Measurements from ENCODE around the gene ACSL4. TPM values are rescaled to one million over a fixed set of nuclear protein-coding genes. Genes with fewer than 3 reads are reported as not detected.

Gene ACSL4
- total and polyA plus RNA-seq, 12 donors = 12.7 to 69.4 (median 50.2) TPM

DNA sequence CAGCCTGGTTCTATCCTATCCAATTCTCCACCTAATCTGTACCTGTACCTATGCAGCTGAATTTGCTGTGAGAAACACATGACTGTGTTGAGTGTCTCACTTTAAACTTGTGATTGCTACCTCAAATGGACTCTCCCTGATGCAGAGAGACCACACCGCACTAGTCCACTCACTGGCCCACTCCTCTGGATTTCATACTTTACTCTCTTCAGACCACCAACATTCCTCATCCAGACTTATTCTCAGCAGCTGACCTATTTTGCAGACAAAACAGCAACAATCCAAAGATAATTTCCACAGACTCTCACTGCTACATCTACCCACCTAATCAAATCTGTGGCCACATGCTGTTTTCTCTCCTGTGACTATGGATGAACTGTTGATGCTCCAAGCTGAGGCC lies 45.2 kb downstream of the ACSL4 start:
- Histone ChIP-seq H3K27me3 (peaks cover 0 to 49% (median 0%) of the 10 kb centered on the region in 7 donors), H3K4me1 (peaks cover 0 to 8% (median 0%) of the 10 kb centered on the region in 9 donors), H3K36me3 (peaks cover 0 to 3% (median 0%) of the 10 kb centered on the region in 9 donors), H3K9me3 (no peaks in the 10 kb centered on the region), H3K27ac (no peak overlapping the region), H3K4me3 (no peak overlapping the region)
- ATAC-seq = no peak
- 100% methylated on average over 1 of the region's 1 CpG for WGBS, 2 donors
- intact Hi-C loops (cut with DNase I) = no loop called here
- no peak for DNase-seq
- TF ChIP-seq, protein P1, sequence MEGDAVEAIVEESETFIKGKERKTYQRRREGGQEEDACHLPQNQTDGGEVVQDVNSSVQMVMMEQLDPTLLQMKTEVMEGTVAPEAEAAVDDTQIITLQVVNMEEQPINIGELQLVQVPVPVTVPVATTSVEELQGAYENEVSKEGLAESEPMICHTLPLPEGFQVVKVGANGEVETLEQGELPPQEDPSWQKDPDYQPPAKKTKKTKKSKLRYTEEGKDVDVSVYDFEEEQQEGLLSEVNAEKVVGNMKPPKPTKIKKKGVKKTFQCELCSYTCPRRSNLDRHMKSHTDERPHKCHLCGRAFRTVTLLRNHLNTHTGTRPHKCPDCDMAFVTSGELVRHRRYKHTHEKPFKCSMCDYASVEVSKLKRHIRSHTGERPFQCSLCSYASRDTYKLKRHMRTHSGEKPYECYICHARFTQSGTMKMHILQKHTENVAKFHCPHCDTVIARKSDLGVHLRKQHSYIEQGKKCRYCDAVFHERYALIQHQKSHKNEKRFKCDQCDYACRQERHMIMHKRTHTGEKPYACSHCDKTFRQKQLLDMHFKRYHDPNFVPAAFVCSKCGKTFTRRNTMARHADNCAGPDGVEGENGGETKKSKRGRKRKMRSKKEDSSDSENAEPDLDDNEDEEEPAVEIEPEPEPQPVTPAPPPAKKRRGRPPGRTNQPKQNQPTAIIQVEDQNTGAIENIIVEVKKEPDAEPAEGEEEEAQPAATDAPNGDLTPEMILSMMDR (IDR thresholded peaks at IDR 0.05) = no peak

DNA sequence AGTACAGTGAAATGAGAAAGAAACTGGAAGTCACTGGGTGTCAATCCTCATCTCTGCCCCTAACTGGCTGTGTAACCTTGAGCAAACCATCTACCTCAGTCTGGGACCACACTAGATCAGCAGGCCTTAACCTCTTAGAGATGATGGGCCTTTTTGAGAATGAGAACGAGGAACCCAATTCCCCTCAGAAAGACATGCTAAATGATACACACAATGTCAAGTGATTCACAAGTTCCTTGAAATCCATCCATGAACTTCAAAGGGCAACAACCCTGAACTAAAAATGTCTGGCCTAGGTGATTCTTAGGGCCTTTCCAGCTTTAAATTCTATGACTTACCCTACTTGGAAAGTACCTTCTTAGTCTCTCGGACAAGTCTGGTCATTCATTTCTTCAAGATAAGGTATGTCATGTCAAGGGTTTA lies 47.4 kb downstream of the ACSL4 start:
- no peak for ATAC-seq
- H3K4me1 ChIP-seq = peaks cover 0 to 4% (median 0%) of the 10 kb centered on the region in 9 donors
- no peaks in the 10 kb centered on the region for H3K9me3 ChIP-seq
- H3K36me3 ChIP-seq = peaks cover 0 to 19% (median 0%) of the 10 kb centered on the region in 9 donors
- TF ChIP-seq, protein P1 (IDR thresholded peaks at IDR 0.05) = no peak
- H3K27me3 ChIP-seq = peaks cover 0 to 49% (median 0%) of the 10 kb centered on the region in 7 donors
- intact Hi-C loops (cut with DNase I) = no loop called here
- no peak overlapping the region for H3K27ac ChIP-seq
- no peak overlapping the region for H3K4me3 ChIP-seq
- WGBS, 2 donors = 90 to 97% methylated on average over 2 of the region's 2 CpGs
- DNase-seq = no peak

DNA sequence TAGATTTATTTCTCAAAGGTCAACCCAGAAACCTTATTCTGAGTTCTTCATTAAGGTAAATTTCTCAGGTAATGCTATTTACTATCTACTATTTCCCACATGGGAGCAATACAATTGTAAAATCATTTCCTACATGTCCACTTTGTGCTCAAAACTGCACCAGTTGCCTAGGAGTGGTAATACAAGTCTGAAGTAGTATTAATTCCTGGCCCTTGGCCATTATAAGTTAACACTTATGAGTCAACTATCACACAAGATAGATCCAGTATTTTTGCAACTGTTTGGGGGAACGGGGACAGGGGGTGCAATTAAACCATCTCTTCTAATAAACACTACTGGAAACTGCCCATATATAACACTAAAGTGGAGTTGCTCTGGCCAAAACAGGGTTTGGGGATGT lies 48.9 kb downstream of the ACSL4 start:
- WGBS, 2 donors = 70 to 72% methylated on average over 1 of the region's 1 CpG
- H3K9me3 ChIP-seq = no peaks in the 10 kb centered on the region
- peaks cover 0 to 34% (median 0%) of the 10 kb centered on the region in 9 donors for H3K36me3 ChIP-seq
- intact Hi-C loops (cut with DNase I) = no loop called here
- H3K27me3 ChIP-seq = peaks cover 0 to 55% (median 0%) of the 10 kb centered on the region in 7 donors
- H3K4me3 ChIP-seq = no peak overlapping the region
- peaks cover 0 to 11% (median 0%) of the 10 kb centered on the region in 9 donors for H3K4me1 ChIP-seq
- H3K27ac ChIP-seq = no peak overlapping the region
- TF ChIP-seq, protein P1 (IDR thresholded peaks at IDR 0.05) = no peak
- DNase-seq (no peak), ATAC-seq (peak in 1 of 8 donors; percentile 18)

DNA sequence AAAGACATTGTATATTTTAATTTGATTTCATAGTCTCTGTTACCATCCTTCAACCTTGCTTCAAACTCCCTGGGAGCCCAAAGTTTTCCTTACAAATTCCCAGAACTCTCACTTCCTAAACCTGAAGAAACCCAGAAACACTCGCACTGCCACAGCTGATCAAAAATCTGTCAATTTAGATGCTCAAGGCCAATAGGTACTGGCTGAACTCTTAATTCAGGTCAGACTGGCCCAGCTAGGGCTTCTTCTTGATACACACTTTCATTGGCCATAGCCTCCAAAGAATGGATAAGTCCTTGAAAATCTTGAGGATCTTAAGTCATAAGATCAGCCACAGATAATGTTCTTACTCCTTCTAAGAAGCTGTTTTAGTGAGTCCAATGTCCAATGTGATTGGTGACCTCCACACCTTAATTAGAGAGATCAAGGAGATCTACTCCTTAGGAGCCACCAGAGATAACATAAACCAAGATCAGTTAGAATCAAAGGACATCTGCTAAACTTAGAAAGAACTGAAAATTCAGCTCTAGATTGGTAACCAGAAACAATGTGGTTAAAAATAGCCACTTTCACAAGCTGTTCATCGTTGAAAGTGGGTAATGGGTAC lies 51.5 kb downstream of the ACSL4 start:
- no peak for ATAC-seq
- Histone ChIP-seq H3K36me3 (peaks cover 0 to 60% (median 0%) of the 10 kb centered on the region in 9 donors), H3K4me3 (no peak overlapping the region), H3K27ac (no peak overlapping the region), H3K27me3 (peaks cover 0 to 59% (median 0%) of the 10 kb centered on the region in 7 donors), H3K4me1 (peaks cover 0 to 11% (median 0%) of the 10 kb centered on the region in 9 donors), H3K9me3 (no peaks in the 10 kb centered on the region)
- intact Hi-C loops (cut with DNase I) = no loop called here
- TF ChIP-seq, protein P1 (IDR thresholded peaks at IDR 0.05) = no peak
- 85 to 87% methylated on average over 2 of the region's 2 CpGs for WGBS, 2 donors
- DNase-seq = no peak

Data from heart right ventricle (tissue), 16 donors.